Sigmoid colon (tissue), 3 donors: ENCODE results near the gene YBX3.

Experiments
- CTCF ChIP-seq, 4 experiments: fragments of 450-650 bp in 3 of 4; fragments of 200-600 bp in 1 of 4; IDR thresholded peaks; one replicate each; pipeline ENCODE4 v1.5.1; 2016 to 2019; ENCODE audit warnings: antibody characterized with exemption in 4 of 4, mild to moderate bottlenecking in 3 of 4, moderate library complexity in 2 of 4
- POLR2A ChIP-seq, 2 donors: fragments of 450-650 bp; IDR thresholded peaks; one replicate each; pipeline ENCODE4 v1.6.1; 2016; ENCODE audit warnings: antibody characterized with exemption in 2 of 2, mild to moderate bottlenecking in 2 of 2, moderate library complexity in 2 of 2

GRCh38 chr12:10701131-10701681 is 21.9 kb downstream of the YBX3 start:
- TF ChIP-seq CTCF (IDR thresholded peaks at IDR 0.05) (no peak), POLR2A (IDR thresholded peaks at IDR 0.05) (no peak)
